HepG2 (cell line): ENCODE data around the gene OR5A1. TPM values are rescaled to one million over a fixed set of nuclear protein-coding genes. Genes with fewer than 3 reads are reported as not detected.

Experiments used
- ATAC-seq: fragments of 200-7000 bp; cut with Tn5 transposase; 3 replicates; pipeline ENCODE4 v1.9.1; 2020; ENCODE audit warnings: mild to moderate bottlenecking, moderate library complexity
- BruUV-seq: library from RNA; stranded (reverse); fragments of 400-500 nt; replicated peaks from 2 replicates; lab custom pipeline; 2021; lab: Mats Ljungman, UMichigan
- CTCF ChIA-PET: fragments of 300-600 bp; formaldehyde crosslinking; extraction: SDS; loops from one replicate; lab custom pipeline; 2021; ENCODE audit warnings: low total read pairs, inconsistent platforms, low intra/inter-chr PET ratio; lab: Yijun Ruan, JAX
- POLR2A ChIA-PET: fragments of 350-600 bp; sonication (Branson Sonifier 250); formaldehyde crosslinking; loops from one replicate; lab custom pipeline; 2020; ENCODE audit warnings: antibody characterized with exemption, inconsistent platforms; lab: Yijun Ruan, JAX
- DNase-seq: peaks from one replicate; pipeline ENCODE4 v3.0.0-alpha.2; 2015; ENCODE audit warnings: low spot score
- FAIRE-seq: peaks from 3 replicates; lab custom pipeline; 2011; peaks lifted over from hg19 to GRCh38; lab: Jason Lieb, UNC
- H2AFZ ChIP-seq: one replicate; pipeline ENCODE4 v1.6.1; 2011; ENCODE audit warnings: low read length, inconsistent platforms
- H3K27ac ChIP-seq: fragments of 300-600 bp; 3 replicates; pipeline ENCODE4 v1.8.0; 2011; ENCODE audit warnings: mixed run types, mild to moderate bottlenecking, mixed read lengths, low read length, inconsistent platforms; ENCODE audit not compliant: insufficient read depth; ENCODE audit errors: extremely low read length
- H3K27me3 ChIP-seq, 2 experiments: fragments of 200-600 bp in 1 of 2; 2 replicates in 1 of 2; 3 replicates in 1 of 2; pipeline versions ENCODE4 v1.6.0 to v1.8.0; 2011; ENCODE audit warnings: low read length in 2 of 2, mild to moderate bottlenecking in 2 of 2, moderate library complexity in 2 of 2, inconsistent platforms in 1 of 2; ENCODE audit not compliant: insufficient read depth in 2 of 2, control insufficient read depth in 1 of 2
- H3K36me3 ChIP-seq, 2 experiments: fragments of 200-600 bp in 1 of 2; replicated peaks in 1 of 2; 2 replicates in 1 of 2; 3 replicates in 1 of 2; pipeline versions ENCODE4 v1.5.1 to v1.8.0; 2011; ENCODE audit warnings: low read length in 2 of 2, inconsistent platforms in 1 of 2; ENCODE audit not compliant: insufficient read depth in 2 of 2, control insufficient read depth in 1 of 2
- H3K4me1 ChIP-seq: 2 replicates; pipeline ENCODE4 v1.5.1; 2012; ENCODE audit warnings: low read length, inconsistent platforms; ENCODE audit not compliant: insufficient read depth
- H3K4me2 ChIP-seq: 2 replicates; pipeline ENCODE4 v1.6.0; 2011; ENCODE audit warnings: low read depth, low read length, inconsistent platforms
- H3K4me3 ChIP-seq, 3 experiments: fragments of 200-600 bp in 1 of 3; sonication (generic), shearing (Covaris generic) in 1 of 3; replicated peaks in 1 of 3; 2 replicates each; pipeline ENCODE4 v1.5.1; 2011 to 2016; ENCODE audit warnings: low read length in 3 of 3, inconsistent platforms in 2 of 3, low read depth in 2 of 3, mild to moderate bottlenecking in 2 of 3, control low read depth in 1 of 3, mixed read lengths in 1 of 3; ENCODE audit not compliant: insufficient read depth in 1 of 3
- H3K79me2 ChIP-seq: one replicate; pipeline ENCODE4 v1.6.1; 2011; ENCODE audit warnings: low read length, inconsistent platforms; ENCODE audit not compliant: insufficient read depth
- H3K9ac ChIP-seq: 2 replicates; pipeline ENCODE4 v1.6.0; 2011; ENCODE audit warnings: mild to moderate bottlenecking, low read depth, low read length, inconsistent platforms; ENCODE audit not compliant: insufficient read depth
- H3K9me3 ChIP-seq: 2 replicates; pipeline ENCODE4 v1.5.1; 2012; ENCODE audit warnings: mild to moderate bottlenecking, low read length
- H4K20me1 ChIP-seq: 2 replicates; pipeline ENCODE4 v1.6.0; 2011; ENCODE audit warnings: inconsistent platforms, mild to moderate bottlenecking, low read length, moderate library complexity; ENCODE audit not compliant: insufficient read depth
- GABPB1 ChIP-seq: IDR thresholded peaks from 2 replicates; pipeline ENCODE4 v1.6.1; 2016; ENCODE audit warnings: mild to moderate bottlenecking, missing genetic modification reagents, moderate library complexity, missing compliant biosample characterization
- PTBP1 ChIP-seq: fragments of 200-400 bp; formaldehyde crosslinking; IDR thresholded peaks from 2 replicates; pipeline ENCODE4 v1.6.1; 2018; ENCODE audit warnings: low read length, low read depth; ENCODE audit not compliant: poor library complexity, severe bottlenecking
- ZNF281 ChIP-seq: sonication (generic); formaldehyde crosslinking; IDR thresholded peaks from 2 replicates; pipeline ENCODE4 v1.4.0; 2020; ENCODE audit warnings: missing genetic modification reagents, borderline replicate concordance
- ZNF343 ChIP-seq: sonication (generic); formaldehyde crosslinking; IDR thresholded peaks from 2 replicates; pipeline ENCODE4 v1.4.0; 2020; ENCODE audit warnings: mild to moderate bottlenecking, missing genetic modification reagents
- ZNF446 ChIP-seq: sonication (generic); formaldehyde crosslinking; IDR thresholded peaks from 2 replicates; pipeline ENCODE4 v1.5.0; 2020; ENCODE audit warnings: mild to moderate bottlenecking, missing genetic modification reagents
- ZNF503 ChIP-seq: sonication (generic); formaldehyde crosslinking; IDR thresholded peaks from 2 replicates; pipeline ENCODE4 v1.4.0; 2020; ENCODE audit warnings: missing genetic modification reagents
- ZNF605 ChIP-seq: sonication (generic); formaldehyde crosslinking; IDR thresholded peaks from 2 replicates; pipeline ENCODE4 v1.8.0; 2022; ENCODE audit warnings: mild to moderate bottlenecking, missing genetic modification reagents
- ZNF749 ChIP-seq: sonication (generic); formaldehyde crosslinking; IDR thresholded peaks from 2 replicates; pipeline ENCODE4 v1.8.0; 2022; ENCODE audit warnings: mild to moderate bottlenecking, missing genetic modification reagents, moderate library complexity, borderline replicate concordance
- ZNF773 ChIP-seq: sonication (generic); formaldehyde crosslinking; IDR thresholded peaks from 2 replicates; pipeline ENCODE4 v1.4.0; 2020; ENCODE audit warnings: missing genetic modification reagents, borderline replicate concordance
- ZSCAN30 ChIP-seq: sonication (generic); formaldehyde crosslinking; IDR thresholded peaks from 2 replicates; pipeline ENCODE4 v1.5.0; 2020; ENCODE audit warnings: mild to moderate bottlenecking, missing genetic modification reagents
- WGBS: methylation state at CpG from one replicate; pipeline ENCODE4 v1.1.6; 2017; ENCODE audit warnings: low lambda C conversion rate; 5-methylcytosine and 5-hydroxymethylcytosine counted together
- in situ Hi-C: cut with HindIII; loops from 2 replicates; pipeline ENCODE4 v1.10.0; 2017; ENCODE audit warnings: low pct_unique_long_range_greater_than_20kb; ENCODE audit not compliant: extremely low pct_ligation_motif_present
- intact Hi-C: fragments of 100-400 bp; cut with micrococcal nuclease; formaldehyde crosslinking; loops from one replicate; pipeline ENCODE4 v1.10.0; 2022; ENCODE audit not compliant: unreplicated experiment
- polyA plus RNA-seq, 8 experiments: library from polyadenylated mRNA; depleted of rRNA in 3 of 8; stranded (reverse) in 7 of 8; unstranded in 1 of 8; fragments of >200 nt; fragmentation: Illumina TruSeq in 4 of 8; extraction: Trizol in 4 of 8; gene quantifications; 2 replicates each; pipeline versions ENCODE4 v1.2.1 to v1.2.3, GENCODE V29; 2011 to 2016; ENCODE audit warnings: low read depth in 4 of 8, missing spikeins in 1 of 8, mixed read lengths in 1 of 8; ENCODE audit not compliant: insufficient read depth in 1 of 8
- total RNA-seq, 5 experiments: library from RNA; depleted of rRNA; stranded (reverse); fragments of >200 nt; fragmentation: Illumina TruSeq; extraction: Trizol; gene quantifications; 2 replicates each; pipeline ENCODE4 v1.2.3, GENCODE V29; 2016; ENCODE audit warnings: low read depth in 1 of 5

The OR5A1 gene
- total and polyA plus RNA-seq, 2 of the 13 experiments (the other 11 are each of a cell fraction or from before 2014, with no cell fraction given), result not detected

GRCh38 chr11:59415111-59415510 lies 21.2 kb upstream of the OR5A1 start:
- Histone ChIP-seq H3K4me3 (no peak overlapping the region), H3K36me3 (no peaks in the 10 kb centered on the region), H4K20me1 (no peaks in the 10 kb centered on the region), H2AFZ (no peak overlapping the region), H3K4me1 (no peaks in the 10 kb centered on the region), H3K27me3 (no peaks in the 10 kb centered on the region), H3K79me2 (no peaks in the 10 kb centered on the region), H3K9ac (no peak overlapping the region), H3K27ac (no peak overlapping the region), H3K9me3 (no peaks in the 10 kb centered on the region), H3K4me2 (no peak overlapping the region)
- POLR2A ChIA-PET, result no interaction called here
- no peak for DNase-seq
- intact Hi-C loops, result no loop called here
- no peak for FAIRE-seq
- 0% methylated on average over 1 of the region's 1 CpG for WGBS
- in situ Hi-C loops, result no loop called here
- CTCF ChIA-PET, result no interaction called here
- BruUV-seq, result no TSS peak
- no peak for TF ChIP-seq ZNF281 (CRISPR knock-in tag)
- TF ChIP-seq GABPB1, result no peak
- no peak for TF ChIP-seq ZNF605
- no peak for TF ChIP-seq ZNF773 (CRISPR knock-in tag)
- no peak for TF ChIP-seq ZNF503
- no peak for TF ChIP-seq PTBP1
- TF ChIP-seq ZNF749 (CRISPR knock-in tag), result no peak
- no peak for TF ChIP-seq ZSCAN30 (CRISPR knock-in tag)
- TF ChIP-seq ZNF343 (CRISPR knock-in tag), result no peak
- TF ChIP-seq ZNF446, result no peak
- no peak for ATAC-seq
